Nephron (organoid): ENCODE results near the gene LYSMD1.

Experiments
- H3K27ac Mint-ChIP-seq, 3 experiments: 2 replicates each; pipeline ENCODE4 v1.8.0; 2020; ENCODE audit warnings: mixed read lengths in 3 of 3, mild to moderate bottlenecking in 2 of 3, moderate library complexity in 1 of 3
- H3K27me3 Mint-ChIP-seq: 2 replicates; pipeline ENCODE4 v1.8.0; 2021; ENCODE audit warnings: low read depth, mild to moderate bottlenecking, moderate library complexity, mixed read lengths
- H3K36me3 Mint-ChIP-seq: 2 replicates; pipeline ENCODE4 v1.8.0; 2020; ENCODE audit warnings: low read depth, mixed read lengths
- H3K4me1 Mint-ChIP-seq: 2 replicates; pipeline ENCODE4 v1.8.0; 2020; ENCODE audit warnings: mixed read lengths
- H3K4me3 Mint-ChIP-seq, 3 experiments: 2 replicates each; pipeline ENCODE4 v1.8.0; 2020; ENCODE audit warnings: mild to moderate bottlenecking in 3 of 3, mixed read lengths in 3 of 3, moderate library complexity in 2 of 3
- H3K9me3 Mint-ChIP-seq: 2 replicates; pipeline ENCODE4 v1.8.0; 2020; ENCODE audit warnings: mixed read lengths
- TF ChIP-seq, protein P1 (sequence below), 3 experiments: fragments of 200-600 bp; sonication (generic); IDR thresholded peaks; one replicate each; pipeline ENCODE4 v1.5.0; 2021; ENCODE audit warnings: antibody characterized with exemption in 3 of 3; ENCODE audit not compliant: unreplicated experiment in 3 of 3

Gene LYSMD1

DNA sequence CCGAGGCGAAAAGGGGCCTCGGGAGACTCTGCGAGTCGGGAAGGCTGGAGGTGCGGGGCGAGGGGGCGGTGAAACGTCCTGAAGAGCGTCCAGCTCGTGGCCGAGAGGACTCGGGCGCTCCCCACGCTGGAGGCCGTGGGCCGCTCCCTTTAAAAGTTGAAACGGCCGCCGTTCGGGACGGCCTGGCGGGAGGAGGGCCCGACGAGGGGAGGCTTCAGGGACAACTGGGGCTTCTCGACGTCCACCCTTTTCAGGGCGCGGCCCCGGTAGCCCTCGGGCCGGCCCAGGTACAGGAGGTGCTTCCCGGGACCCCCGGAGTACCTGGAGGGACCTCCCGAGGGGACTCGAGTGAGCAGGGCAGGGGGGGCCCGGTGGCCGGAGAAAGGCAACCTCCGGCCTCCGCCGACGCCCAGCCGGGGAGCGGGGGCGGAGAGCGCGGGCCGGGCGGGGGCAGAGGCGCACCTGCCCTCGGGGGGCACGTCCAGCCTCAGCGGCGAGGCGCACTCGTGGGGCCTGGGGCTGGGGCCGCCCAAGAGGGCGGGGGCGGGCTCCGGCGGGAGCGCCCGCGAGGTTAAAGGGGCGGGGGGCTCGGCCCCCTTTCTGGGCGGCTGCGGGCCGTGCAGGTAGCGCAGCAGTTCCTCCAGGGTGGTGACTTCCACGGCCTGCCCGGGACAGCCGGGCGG lies 33.2 kb downstream of the LYSMD1 start:
- Mint-ChIP-seq H3K4me1 (peaks cover 35% of the 10 kb centered on the region), H3K27ac (peak overlapping the region; percentile 89 to 96 (median 92)), H3K27me3 (peaks cover 13% of the 10 kb centered on the region), H3K9me3 (no peaks in the 10 kb centered on the region), H3K4me3 (peak overlapping the region; percentile 79 to 88 (median 86)), H3K36me3 (peaks cover 34% of the 10 kb centered on the region)
- TF ChIP-seq, protein P1, sequence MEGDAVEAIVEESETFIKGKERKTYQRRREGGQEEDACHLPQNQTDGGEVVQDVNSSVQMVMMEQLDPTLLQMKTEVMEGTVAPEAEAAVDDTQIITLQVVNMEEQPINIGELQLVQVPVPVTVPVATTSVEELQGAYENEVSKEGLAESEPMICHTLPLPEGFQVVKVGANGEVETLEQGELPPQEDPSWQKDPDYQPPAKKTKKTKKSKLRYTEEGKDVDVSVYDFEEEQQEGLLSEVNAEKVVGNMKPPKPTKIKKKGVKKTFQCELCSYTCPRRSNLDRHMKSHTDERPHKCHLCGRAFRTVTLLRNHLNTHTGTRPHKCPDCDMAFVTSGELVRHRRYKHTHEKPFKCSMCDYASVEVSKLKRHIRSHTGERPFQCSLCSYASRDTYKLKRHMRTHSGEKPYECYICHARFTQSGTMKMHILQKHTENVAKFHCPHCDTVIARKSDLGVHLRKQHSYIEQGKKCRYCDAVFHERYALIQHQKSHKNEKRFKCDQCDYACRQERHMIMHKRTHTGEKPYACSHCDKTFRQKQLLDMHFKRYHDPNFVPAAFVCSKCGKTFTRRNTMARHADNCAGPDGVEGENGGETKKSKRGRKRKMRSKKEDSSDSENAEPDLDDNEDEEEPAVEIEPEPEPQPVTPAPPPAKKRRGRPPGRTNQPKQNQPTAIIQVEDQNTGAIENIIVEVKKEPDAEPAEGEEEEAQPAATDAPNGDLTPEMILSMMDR (IDR thresholded peaks at IDR 0.05; ENCODE audit: unreplicated experiment in 3 of 3), result no peak

DNA sequence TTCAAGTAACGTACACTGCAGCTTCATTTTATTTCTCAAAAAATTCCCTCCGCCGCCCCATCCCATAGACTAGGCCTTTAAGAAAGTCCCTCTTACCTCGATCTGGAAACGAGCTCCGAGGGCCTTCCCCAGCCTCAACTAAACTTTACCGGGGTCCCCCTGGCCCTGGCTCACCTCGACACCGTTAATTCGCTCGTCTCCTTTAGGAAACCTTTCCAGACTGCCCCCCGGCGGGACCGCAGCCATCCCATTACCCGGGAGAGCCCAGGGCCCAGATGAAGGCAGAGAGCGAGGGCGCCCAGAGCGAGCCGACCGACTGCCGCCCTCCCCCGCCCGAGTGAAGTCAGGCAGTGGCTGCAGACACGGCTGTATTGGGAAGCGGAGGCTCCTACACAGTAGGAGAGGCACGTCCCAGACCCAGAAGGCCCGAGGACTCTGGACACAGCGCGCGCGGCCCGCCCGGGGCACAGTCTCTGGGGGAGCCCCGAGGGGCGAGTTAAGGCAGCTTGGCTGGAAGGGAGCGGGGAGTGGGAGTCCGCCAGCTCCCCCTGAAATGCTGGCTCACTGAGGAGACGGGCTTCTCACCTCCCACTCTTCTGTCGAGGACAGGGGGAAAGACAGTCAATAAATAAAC lies 33.9 kb downstream of the LYSMD1 start:
- peak overlapping the region; percentile 89 to 96 (median 92) for H3K27ac Mint-ChIP-seq
- H3K36me3 Mint-ChIP-seq, result peaks cover 28% of the 10 kb centered on the region
- H3K9me3 Mint-ChIP-seq, result no peaks in the 10 kb centered on the region
- H3K4me1 Mint-ChIP-seq, result peaks cover 35% of the 10 kb centered on the region
- H3K27me3 Mint-ChIP-seq, result peaks cover 13% of the 10 kb centered on the region
- H3K4me3 Mint-ChIP-seq, result peak overlapping the region; percentile 79 to 88 (median 86)
- TF ChIP-seq, protein P1 (IDR thresholded peaks at IDR 0.05; ENCODE audit: unreplicated experiment in 3 of 3), result no peak

DNA sequence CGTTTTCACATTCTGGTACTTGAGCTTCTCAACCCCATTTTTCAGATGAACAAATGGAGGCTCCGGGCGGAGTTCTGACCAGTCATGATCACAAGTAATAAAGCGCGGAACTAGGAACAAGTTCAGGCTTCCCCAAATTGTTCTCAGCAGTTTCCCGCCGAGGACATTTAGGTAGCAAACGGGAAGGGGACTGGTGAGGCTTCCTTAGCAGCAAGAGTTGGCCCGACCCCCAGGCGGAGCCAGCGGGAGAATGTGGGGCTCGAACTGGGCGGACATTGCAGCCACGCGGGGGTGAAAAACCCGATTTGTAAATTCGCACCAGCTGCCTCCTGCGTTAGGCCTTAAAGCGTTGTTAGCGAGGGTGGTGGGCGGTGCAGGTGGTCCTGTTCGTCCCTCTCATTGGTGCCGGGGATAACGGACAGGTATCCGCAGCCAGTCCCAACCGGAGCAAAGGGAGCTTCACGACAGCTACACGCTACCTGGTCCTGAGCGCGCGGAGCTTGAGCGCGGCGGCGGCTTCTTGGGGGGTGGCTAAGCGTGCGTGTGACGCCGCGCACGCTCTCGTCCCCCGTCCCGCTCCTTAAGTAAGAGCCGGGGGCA lies 34.6 kb downstream of the LYSMD1 start:
- Mint-ChIP-seq H3K27ac (peak overlapping the region; percentile 89 to 96 (median 92)), H3K9me3 (no peaks in the 10 kb centered on the region), H3K27me3 (peaks cover 13% of the 10 kb centered on the region), H3K4me3 (peak overlapping the region; percentile 79 to 88 (median 86)), H3K36me3 (peaks cover 21% of the 10 kb centered on the region), H3K4me1 (peaks cover 35% of the 10 kb centered on the region)
- TF ChIP-seq, protein P1 (IDR thresholded peaks at IDR 0.05; ENCODE audit: unreplicated experiment in 3 of 3), result no peak

DNA sequence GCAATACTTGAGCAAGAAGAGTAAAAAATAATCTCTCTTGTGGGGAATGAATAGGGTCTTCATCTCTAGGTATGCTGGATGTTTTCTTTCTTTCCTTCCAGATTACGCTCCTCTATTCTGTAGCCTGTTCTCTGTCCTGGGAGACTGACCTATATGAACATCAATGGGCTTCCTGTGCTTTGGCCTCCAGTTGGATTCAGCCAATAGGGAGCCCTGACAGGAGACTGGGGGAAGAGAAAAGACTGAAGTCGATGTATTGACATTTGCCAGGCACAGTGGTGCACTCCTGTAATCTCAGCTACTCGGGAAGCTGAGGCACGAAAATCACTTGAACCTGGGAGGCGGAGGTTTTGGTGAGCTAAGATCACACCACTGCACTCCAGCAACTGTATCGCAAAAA lies 36.9 kb downstream of the LYSMD1 start:
- H3K4me3 Mint-ChIP-seq, result no peak overlapping the region
- peaks cover 5% of the 10 kb centered on the region for H3K36me3 Mint-ChIP-seq
- peaks cover 25% of the 10 kb centered on the region for H3K4me1 Mint-ChIP-seq
- H3K9me3 Mint-ChIP-seq, result no peaks in the 10 kb centered on the region
- H3K27me3 Mint-ChIP-seq, result peaks cover 13% of the 10 kb centered on the region
- no peak overlapping the region for H3K27ac Mint-ChIP-seq
- TF ChIP-seq, protein P1 (IDR thresholded peaks at IDR 0.05; ENCODE audit: unreplicated experiment in 3 of 3), result no peak

DNA sequence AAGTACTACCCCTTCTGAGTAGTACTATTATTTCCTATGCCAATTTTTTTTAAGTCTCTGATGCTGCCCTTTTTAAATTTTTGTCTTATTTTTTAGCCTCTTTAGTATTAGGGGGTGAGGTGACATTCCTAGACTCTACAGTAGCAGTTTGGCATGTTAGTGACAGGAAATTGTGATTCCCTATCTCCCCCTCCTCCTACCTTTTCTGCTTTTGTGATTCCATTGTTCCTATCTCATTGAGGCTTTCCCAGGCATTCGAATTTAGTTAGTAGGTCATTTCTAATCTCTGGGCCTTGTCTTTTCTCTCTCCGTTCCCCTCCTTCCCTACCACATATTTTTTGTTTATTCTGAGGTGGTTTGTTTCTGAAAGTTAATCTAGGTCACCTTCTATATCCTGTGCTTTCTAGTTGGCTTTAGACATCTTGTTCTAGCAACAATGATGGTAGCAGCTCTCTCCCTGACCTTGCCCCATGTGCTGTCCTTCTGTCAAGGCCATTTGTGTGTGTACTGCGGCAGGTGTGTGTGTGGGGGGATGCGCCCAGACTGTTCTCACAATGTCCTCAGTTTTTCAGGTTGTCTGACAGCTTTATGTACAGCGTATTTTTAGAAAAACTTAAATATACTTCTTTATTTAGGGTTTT lies 40.8 kb downstream of the LYSMD1 start:
- Mint-ChIP-seq H3K9me3 (no peaks in the 10 kb centered on the region), H3K27ac (peak overlapping the region in 1 of 3 experiments; percentile 49), H3K36me3 (peaks cover 15% of the 10 kb centered on the region), H3K27me3 (peaks cover 4% of the 10 kb centered on the region), H3K4me3 (no peak overlapping the region), H3K4me1 (no peaks in the 10 kb centered on the region)
- TF ChIP-seq, protein P1 (IDR thresholded peaks at IDR 0.05; ENCODE audit: unreplicated experiment in 3 of 3), result no peak
